ENCODE results near the gene FHIT.

- no peak for TF ChIP-seq YY1 (IDR thresholded peaks at IDR 0.05; ENCODE audit: insufficient read depth, insufficient read length)
- TF ChIP-seq ZNF274 (IDR thresholded peaks at IDR 0.05; ENCODE audit: low read depth, low read length) = no peak
Measured at GRCh38 chr3:60076331-60076730, 1174.9 kb downstream of the FHIT start.
